Ascending aorta (tissue), 2 donors: ENCODE results near the gene NDUFB8. TPM values are rescaled to one million over a fixed set of nuclear protein-coding genes. Genes with fewer than 3 reads are reported as not detected.
A peak's percentile ranks its signal among the peaks of the same experiment; 100 is the strongest.
"Not testable (repeated sequence)": the region's sequence is repeated elsewhere in the genome, so short reads cannot be mapped to it uniquely, and the experiment has no call there.

Experiments
- DNase-seq, 2 donors: peaks; one replicate each; pipeline ENCODE4 v3.0.0-alpha.2; 2019; ENCODE audit warnings: low spot score in 2 of 2
- H3K27ac ChIP-seq, 2 donors: fragments of 200-600 bp; sonication (generic); one replicate each; pipeline ENCODE4 v1.5.1; 2016 to 2017; ENCODE audit warnings: mild to moderate bottlenecking in 1 of 2
- H3K27me3 ChIP-seq: fragments of 200-600 bp; sonication (generic); one replicate; pipeline ENCODE4 v1.5.1; 2017
- H3K36me3 ChIP-seq, 2 donors: fragments of 200-600 bp; sonication (generic); one replicate each; pipeline ENCODE4 v1.5.1; 2016
- H3K4me1 ChIP-seq, 2 donors: fragments of 200-600 bp; sonication (generic); one replicate each; pipeline ENCODE4 v1.5.1; 2016 to 2017; ENCODE audit warnings: mild to moderate bottlenecking in 1 of 2
- H3K4me3 ChIP-seq, 2 donors: fragments of 200-600 bp; sonication (generic); one replicate each; pipeline ENCODE4 v1.5.1; 2016 to 2017; ENCODE audit warnings: mild to moderate bottlenecking in 1 of 2
- H3K9me3 ChIP-seq, 2 donors: fragments of 200-600 bp; sonication (generic); one replicate each; pipeline ENCODE4 v1.5.1; 2016
- intact Hi-C: fragments of 100-400 bp; cut with DNase I; formaldehyde crosslinking; loops from one replicate; pipeline ENCODE4 v1.15.1; 2023
- total RNA-seq: library from RNA; depleted of rRNA; stranded (reverse); fragments of >200 nt; gene quantifications from one replicate; pipeline ENCODE4 v1.1.0, GENCODE V29; 2016
- TF ChIP-seq, protein P1 (sequence below), 3 experiments: fragments of 200-600 bp in 2 of 3; fragments of 450-650 bp in 1 of 3; sonication (generic) in 2 of 3; IDR thresholded peaks; one replicate each; pipeline ENCODE4 v1.5.1; 2016 to 2019; ENCODE audit warnings: antibody characterized with exemption in 3 of 3, mild to moderate bottlenecking in 1 of 3, moderate library complexity in 1 of 3

NDUFB8 gene
- 71.1 TPM for total RNA-seq

DNA sequence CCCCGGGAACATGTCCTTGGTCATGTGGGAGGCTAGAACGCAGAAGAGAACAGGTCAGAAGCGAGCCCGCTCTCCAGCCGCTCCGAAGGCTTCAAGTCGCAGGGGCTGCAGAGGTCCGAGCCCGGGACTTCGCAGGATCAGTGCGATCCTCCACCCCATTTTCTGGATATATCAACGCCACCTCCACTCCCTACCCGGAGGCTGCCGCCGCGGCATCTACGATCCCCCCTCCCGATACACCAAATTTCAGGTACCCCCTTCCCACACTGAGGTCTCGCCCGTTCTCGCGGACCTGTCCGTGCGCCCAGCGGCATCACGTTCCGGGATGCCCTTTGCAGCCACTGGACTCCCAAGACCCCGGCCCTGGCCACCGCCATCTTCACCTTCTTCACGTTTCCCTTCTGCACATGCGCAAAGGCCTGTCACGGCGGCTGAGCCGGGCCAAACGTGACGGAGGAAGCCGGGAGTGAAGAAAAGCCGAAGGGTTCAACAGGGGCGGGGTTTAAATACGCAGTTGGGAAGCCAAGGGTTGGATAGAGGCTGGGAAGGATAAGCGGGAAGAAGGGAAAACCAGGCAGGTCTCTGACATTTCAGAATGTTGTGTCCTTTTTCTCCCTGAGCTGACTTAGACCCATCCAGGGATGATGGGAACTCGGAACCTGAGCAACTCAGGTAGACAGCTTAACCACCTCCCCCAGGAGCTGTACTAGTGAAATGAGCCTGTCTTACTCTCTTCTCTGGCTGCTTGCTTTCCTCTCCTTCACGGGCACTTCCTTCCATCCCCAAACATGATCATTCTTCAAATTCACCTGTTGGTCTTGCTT, at the start of gene NDUFB8:
Gene NDUFB8 (minus strand): TSS at position 397 of the 824 bp plus-strand sequence. CDS start 20 bp downstream, at position 377.
- peak within 1 kb of the TSS; percentile 71 to 84 for H3K27ac ChIP-seq
- H3K4me1 ChIP-seq, result peaks cover 2 to 7% of the 10 kb centered on the region in 2 donors
- peaks cover 19 to 25% of the 10 kb centered on the region in 2 donors for H3K36me3 ChIP-seq
- no peaks in the 10 kb centered on the region for H3K9me3 ChIP-seq
- no peaks in the 10 kb centered on the region for H3K27me3 ChIP-seq
- TF ChIP-seq, protein P1, sequence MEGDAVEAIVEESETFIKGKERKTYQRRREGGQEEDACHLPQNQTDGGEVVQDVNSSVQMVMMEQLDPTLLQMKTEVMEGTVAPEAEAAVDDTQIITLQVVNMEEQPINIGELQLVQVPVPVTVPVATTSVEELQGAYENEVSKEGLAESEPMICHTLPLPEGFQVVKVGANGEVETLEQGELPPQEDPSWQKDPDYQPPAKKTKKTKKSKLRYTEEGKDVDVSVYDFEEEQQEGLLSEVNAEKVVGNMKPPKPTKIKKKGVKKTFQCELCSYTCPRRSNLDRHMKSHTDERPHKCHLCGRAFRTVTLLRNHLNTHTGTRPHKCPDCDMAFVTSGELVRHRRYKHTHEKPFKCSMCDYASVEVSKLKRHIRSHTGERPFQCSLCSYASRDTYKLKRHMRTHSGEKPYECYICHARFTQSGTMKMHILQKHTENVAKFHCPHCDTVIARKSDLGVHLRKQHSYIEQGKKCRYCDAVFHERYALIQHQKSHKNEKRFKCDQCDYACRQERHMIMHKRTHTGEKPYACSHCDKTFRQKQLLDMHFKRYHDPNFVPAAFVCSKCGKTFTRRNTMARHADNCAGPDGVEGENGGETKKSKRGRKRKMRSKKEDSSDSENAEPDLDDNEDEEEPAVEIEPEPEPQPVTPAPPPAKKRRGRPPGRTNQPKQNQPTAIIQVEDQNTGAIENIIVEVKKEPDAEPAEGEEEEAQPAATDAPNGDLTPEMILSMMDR (IDR thresholded peaks at IDR 0.05), result no peak
- peak within 1 kb of the TSS; percentile 87 to 91 for H3K4me3 ChIP-seq
- peak; percentile 62 to 94 for DNase-seq
- intact Hi-C loops, result loop anchor here (2.0 to 10.0 kb wide), 4 partner anchors 157 to 905 kb away; partner anchors contain the start of genes LZTS2 and SLC25A28

DNA sequence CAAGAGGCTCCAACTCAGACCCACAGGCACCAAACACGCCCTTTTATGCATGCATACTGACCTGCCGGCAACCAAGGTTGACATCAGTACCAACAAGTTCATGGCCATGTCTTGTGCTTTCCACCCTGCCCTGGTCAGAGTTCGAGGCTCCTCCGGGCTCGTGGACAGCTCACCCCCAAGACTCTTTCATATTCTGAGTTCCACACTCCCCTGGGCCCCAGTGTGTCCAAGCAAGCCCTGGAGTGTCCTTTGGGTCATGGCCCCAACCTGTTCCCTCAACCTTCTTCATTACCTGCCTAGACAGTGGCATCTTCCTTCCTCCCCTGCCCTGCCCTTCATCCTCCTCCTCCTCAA, 46.6 kb upstream of the NDUFB8 start:
- TF ChIP-seq, protein P1 (IDR thresholded peaks at IDR 0.05), result no peak
- no peaks in the 10 kb centered on the region for H3K4me1 ChIP-seq
- H3K27ac ChIP-seq, result no peak overlapping the region
- DNase-seq, result no peak
- no peaks in the 10 kb centered on the region for H3K27me3 ChIP-seq
- intact Hi-C loops, result no loop called here
- H3K9me3 ChIP-seq, result no peaks in the 10 kb centered on the region
- H3K4me3 ChIP-seq, result no peak overlapping the region
- H3K36me3 ChIP-seq, result no peaks in the 10 kb centered on the region

DNA sequence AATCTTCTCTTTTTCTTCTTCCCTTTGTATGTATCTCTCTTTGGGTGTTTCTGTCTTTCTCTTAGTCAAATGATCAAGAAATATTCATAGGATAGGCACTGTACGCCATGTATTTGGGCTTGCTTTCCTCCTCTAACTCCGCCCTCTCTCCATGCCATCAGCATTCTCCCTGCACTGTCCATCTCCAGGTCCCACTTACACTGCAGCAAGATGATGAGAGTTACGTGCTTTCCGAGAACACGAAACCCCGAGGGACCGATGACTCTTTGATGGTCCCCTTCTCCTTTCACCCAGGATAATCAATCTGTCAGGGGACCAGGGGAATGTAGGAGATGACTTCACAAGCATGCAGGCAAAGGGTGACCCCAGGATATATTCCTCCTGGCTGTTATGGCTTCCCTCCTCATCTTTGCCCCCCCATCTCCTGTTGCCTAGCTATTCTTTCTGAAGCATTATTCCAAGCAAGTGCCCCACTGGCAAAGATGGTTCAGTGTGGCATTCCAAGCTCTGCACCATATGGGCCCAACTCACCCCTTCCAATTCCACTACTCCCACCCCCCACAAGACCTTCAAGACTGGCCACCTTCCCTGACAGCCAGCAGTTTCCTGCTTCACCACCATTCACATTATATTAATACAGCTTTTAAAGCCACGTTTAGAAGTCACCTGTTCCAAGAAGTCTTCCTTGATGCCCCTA, 46.1 kb upstream of the NDUFB8 start:
- Histone ChIP-seq H3K4me3 (no peak overlapping the region), H3K4me1 (no peaks in the 10 kb centered on the region), H3K9me3 (no peaks in the 10 kb centered on the region), H3K36me3 (no peaks in the 10 kb centered on the region), H3K27me3 (no peaks in the 10 kb centered on the region), H3K27ac (no peak overlapping the region)
- intact Hi-C loops, result no loop called here
- TF ChIP-seq, protein P1 (IDR thresholded peaks at IDR 0.05), result no peak
- no peak for DNase-seq

DNA sequence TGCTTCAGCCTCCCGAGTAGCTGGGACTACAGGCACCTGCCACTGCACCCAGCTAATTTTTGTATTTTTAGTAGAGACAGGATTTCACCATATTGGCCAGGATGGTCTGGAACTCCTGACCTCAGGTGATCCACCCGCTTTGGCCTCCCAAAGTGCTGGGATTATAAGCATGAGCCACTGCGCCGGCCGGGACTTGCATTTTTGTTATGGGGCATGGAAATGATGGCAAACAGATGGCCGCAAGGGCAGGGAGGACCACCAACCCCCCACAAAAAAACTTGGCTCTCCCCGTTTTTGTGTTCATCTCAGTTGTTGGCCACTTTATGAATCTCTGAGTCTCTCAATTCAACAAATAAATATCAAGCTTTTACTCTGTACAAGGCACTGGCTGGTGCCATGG, 45.5 kb upstream of the NDUFB8 start:
- H3K4me1 ChIP-seq, H3K4me3 ChIP-seq, intact Hi-C loops, H3K27ac ChIP-seq, H3K9me3 ChIP-seq, DNase-seq, H3K36me3 ChIP-seq, H3K27me3 ChIP-seq: not testable (repeated sequence)

DNA sequence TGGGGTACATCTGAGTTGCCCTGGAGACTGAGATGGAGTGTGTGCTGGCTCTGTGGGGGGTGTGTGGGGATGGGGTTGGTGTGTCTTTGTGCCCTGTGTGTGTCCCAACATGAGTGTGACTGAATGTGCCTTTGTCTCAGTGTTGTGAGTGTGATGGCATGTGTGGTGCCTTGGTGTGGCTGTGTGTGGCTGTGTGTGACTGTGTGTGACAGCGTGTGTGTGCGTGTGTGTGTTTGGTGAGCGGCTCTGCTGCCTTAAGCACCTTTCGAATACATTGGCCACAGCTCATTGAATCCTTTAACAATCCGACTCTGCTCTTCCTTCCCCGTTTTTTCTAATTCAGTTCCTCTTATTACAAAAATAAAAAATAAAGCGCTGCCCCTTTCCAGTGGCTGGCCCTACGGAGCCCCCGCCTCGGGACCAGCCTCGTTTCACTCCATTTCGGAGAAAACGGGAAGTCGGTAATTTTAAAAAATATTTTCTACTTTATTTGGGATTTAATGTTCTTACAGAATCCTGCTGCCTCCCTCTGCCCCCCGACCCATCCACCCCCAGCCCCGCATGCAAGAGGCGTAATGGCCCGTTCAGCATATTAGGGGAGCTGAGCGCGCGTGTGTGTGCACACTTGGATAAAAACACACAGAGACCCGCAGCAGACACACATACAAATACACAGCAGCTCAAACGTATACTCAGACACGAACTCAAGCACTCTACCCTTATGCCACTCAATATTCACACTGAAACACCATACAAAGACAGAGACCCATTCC, 41.6 kb upstream of the NDUFB8 start:
- peak in 1 of 2 donors; percentile 21 for DNase-seq
- H3K36me3 ChIP-seq, result no peaks in the 10 kb centered on the region
- no peak overlapping the region for H3K4me3 ChIP-seq
- H3K27ac ChIP-seq, result no peak overlapping the region
- no peaks in the 10 kb centered on the region for H3K27me3 ChIP-seq
- intact Hi-C loops, result no loop called here
- H3K9me3 ChIP-seq, result no peaks in the 10 kb centered on the region
- H3K4me1 ChIP-seq, result no peaks in the 10 kb centered on the region
- TF ChIP-seq, protein P1 (IDR thresholded peaks at IDR 0.05), result no peak
